ENCODE measurements around the gene BCCIP. TPM values are rescaled to one million over a fixed set of nuclear protein-coding genes. Genes with fewer than 3 reads are reported as not detected.

The BCCIP gene
- total and polyA plus RNA-seq, 2 of the 8 experiments (the other 6 are each of a cell fraction or from before 2014, with no cell fraction given): 33.9 to 120 TPM

DNA sequence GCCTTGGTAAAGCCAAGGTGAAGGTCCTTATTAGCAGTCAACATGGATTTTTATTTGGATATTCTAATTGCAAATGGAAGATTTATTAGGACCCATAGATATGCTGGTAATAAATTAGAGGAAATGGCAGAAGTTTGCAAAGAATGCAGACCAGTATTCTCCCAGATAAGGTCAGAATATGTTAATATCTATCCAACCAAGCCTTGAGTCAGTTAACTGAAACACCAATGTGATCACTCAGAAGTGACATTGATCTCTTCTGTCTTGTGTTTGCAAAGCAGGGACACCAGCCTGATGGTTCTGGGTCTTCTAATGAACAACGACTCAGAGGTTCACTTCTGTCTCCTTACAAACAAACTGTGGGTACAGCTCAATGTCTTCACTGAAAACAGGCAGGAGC is 21.8 kb upstream of the BCCIP start:
- 85% methylated on average over 1 of the region's 1 CpG; no CpG with 5 or more reads in 1 of the 2 experiments for WGBS, 2 experiments (ENCODE audit: extremely low coverage in 1 of 2, insufficient coverage in 1 of 2, insufficient read length in 1 of 2, insufficient replicate concordance in 2 of 2, low coverage in 1 of 2, low lambda C conversion rate in 2 of 2, missing lambda C conversion rate in 1 of 2)
- DNase-seq (ENCODE audit: low read depth in 1 of 2, low spot score in 2 of 2) (no peak), FAIRE-seq (no peak)
- H2BK120ac ChIP-seq (replicated peaks; ENCODE audit: low read depth, low read length): no peak overlapping the region
- H3K23me2 ChIP-seq (ENCODE audit: low read depth, low read length): no peaks in the 10 kb centered on the region
- H3K27me3 ChIP-seq (replicated peaks in 1 of 4; ENCODE audit: control insufficient read depth in 3 of 4, extremely low read depth in 1 of 4, insufficient read depth in 3 of 4, low read length in 3 of 4): no peaks in the 10 kb centered on the region
- ChIA-PET CTCF (ENCODE audit: partially characterized antibody) (no interaction called here), POLR2A (ENCODE audit: partially characterized antibody) (interaction anchor here (1.1 to 1.5 kb wide), 2 partner anchors 9 to 41 kb away, joined by 3 to 4 read pairs; no protein-coding TSS in a partner anchor)
- no peak overlapping the region for H2BK15ac ChIP-seq (ENCODE audit: low read length)
- H4K5ac ChIP-seq (ENCODE audit: insufficient read length, low read depth, low read length): no peak overlapping the region
- no peak overlapping the region for H3K56ac ChIP-seq (replicated peaks; ENCODE audit: insufficient read length, low read depth, low read length)
- H4K8ac ChIP-seq (ENCODE audit: extremely low read depth, insufficient read depth, low read length): no peak overlapping the region
- no peaks in the 10 kb centered on the region for H3K79me2 ChIP-seq (ENCODE audit: control insufficient read depth in 1 of 2, insufficient read depth in 2 of 2, low read length in 2 of 2)
- H2BK20ac ChIP-seq (ENCODE audit: low read length): no peak overlapping the region
- TF ChIP-seq POLR2A (IDR thresholded peaks at IDR 0.05; ENCODE audit: control extremely low read depth in 1 of 2, low read depth in 2 of 2, low read length in 2 of 2) (no peak), SIX5 (IDR thresholded peaks at IDR 0.05; ENCODE audit: low read depth, low read length) (no peak), POU5F1 (IDR thresholded peaks at IDR 0.05; ENCODE audit: low read depth, low read length) (no peak)
- H3K4me3 ChIP-seq (ENCODE audit: extremely low read depth in 1 of 4, insufficient read depth in 2 of 4, low read depth in 3 of 4, low read length in 4 of 4): no peak overlapping the region
- H3K23ac ChIP-seq (ENCODE audit: insufficient read length): no peak overlapping the region
- no peak overlapping the region for H3K27ac ChIP-seq (ENCODE audit: low read depth, low read length)
- no peak overlapping the region for H3K4me2 ChIP-seq (ENCODE audit: insufficient read depth in 1 of 2, low read depth in 2 of 2, low read length in 2 of 2)
- H2AFZ ChIP-seq (ENCODE audit: low read length): no peak overlapping the region
- H3K79me1 ChIP-seq (ENCODE audit: low read depth, low read length): no peaks in the 10 kb centered on the region
- no peak overlapping the region for H3K9ac ChIP-seq (replicated peaks in 1 of 4; ENCODE audit: extremely low read depth in 1 of 4, low read depth in 3 of 4, low read length in 3 of 4)
- H3K4me1 ChIP-seq (replicated peaks in 1 of 4; ENCODE audit: control insufficient read depth in 3 of 4, insufficient read depth in 4 of 4, low read length in 3 of 4): peaks cover 0 to 5% (median 0%) of the 10 kb centered on the region in 4 experiments; a peak in 1 of 7 replicates
- no peak overlapping the region for H3K4ac ChIP-seq (replicated peaks; ENCODE audit: insufficient read length, low read depth, low read length)
- peaks cover 2 to 3% of the 10 kb centered on the region in 2 experiments for H4K20me1 ChIP-seq (replicated peaks in 1 of 2; ENCODE audit: control insufficient read depth in 1 of 2, insufficient read depth in 2 of 2, low read length in 2 of 2)
- no peak overlapping the region for H4K91ac ChIP-seq (replicated peaks; ENCODE audit: insufficient read length, low read length)
- H3K36me3 ChIP-seq (ENCODE audit: control insufficient read depth in 2 of 4, insufficient read depth in 4 of 4, low read length in 3 of 4): peaks cover 0 to 25% (median 10%) of the 10 kb centered on the region in 4 experiments; a peak in 7 of 8 replicates
- H2BK5ac ChIP-seq (ENCODE audit: low read depth, low read length): no peak overlapping the region
- H2BK12ac ChIP-seq (ENCODE audit: low read depth, low read length): no peak overlapping the region
- no peak overlapping the region for H3K18ac ChIP-seq (ENCODE audit: extremely low read depth, low read length)
- H3K14ac ChIP-seq (ENCODE audit: insufficient read length): no peak overlapping the region
- H2AK5ac ChIP-seq (ENCODE audit: low read depth, low read length): no peak overlapping the region
- H3K9me3 ChIP-seq (ENCODE audit: insufficient read depth in 2 of 2, low read depth in 1 of 2, low read length in 1 of 2): no peaks in the 10 kb centered on the region

Measured in H1 (cell line).